HL-60 (cell line): ENCODE results near the gene POLN.

Experiments
- DNase-seq, 2 experiments: peaks; one replicate each; pipeline ENCODE4 v3.0.0-alpha.2; 2010 to 2020; ENCODE audit warnings: low read depth in 1 of 2, low spot score in 1 of 2
- H3K27ac ChIP-seq: fragments of 250-450 bp; sonication (Bioruptor Pico); replicated peaks from 2 replicates; pipeline ENCODE4 v1.5.1; 2020; ENCODE audit warnings: mild to moderate bottlenecking, moderate library complexity
- H3K27me3 ChIP-seq: fragments of 250-450 bp; sonication (Bioruptor Pico); 2 replicates; pipeline ENCODE4 v1.5.1; 2021; ENCODE audit warnings: mild to moderate bottlenecking, moderate library complexity; ENCODE audit not compliant: insufficient read depth, poor library complexity, severe bottlenecking
- H3K4me3 ChIP-seq: replicated peaks from 2 replicates; pipeline ENCODE4 v1.5.1; 2011; ENCODE audit warnings: mild to moderate bottlenecking, control low read depth, low read length; ENCODE audit not compliant: insufficient read depth
- GABPA ChIP-seq: IDR thresholded peaks from 2 replicates; pipeline ENCODE4 v1.6.1; 2012; ENCODE audit warnings: low read depth
- POLR2AphosphoS5 ChIP-seq: IDR thresholded peaks from 2 replicates; pipeline ENCODE4 v1.6.1; 2012; ENCODE audit warnings: low read depth
- SPI1 ChIP-seq: IDR thresholded peaks from 2 replicates; pipeline ENCODE4 v1.6.1; 2012; ENCODE audit warnings: low read depth, mild to moderate bottlenecking, borderline replicate concordance
- TF ChIP-seq, protein P1 (sequence below): IDR thresholded peaks from 2 replicates; pipeline ENCODE4 v1.6.1; 2012; ENCODE audit warnings: low read depth; ENCODE audit not compliant: insufficient replicate concordance
- TF ChIP-seq, protein P2 (sequence below): IDR thresholded peaks from one replicate; pipeline ENCODE4 v1.5.1; 2011; ENCODE audit warnings: low read length, control low read depth, inconsistent platforms; ENCODE audit not compliant: insufficient read depth

POLN gene

DNA sequence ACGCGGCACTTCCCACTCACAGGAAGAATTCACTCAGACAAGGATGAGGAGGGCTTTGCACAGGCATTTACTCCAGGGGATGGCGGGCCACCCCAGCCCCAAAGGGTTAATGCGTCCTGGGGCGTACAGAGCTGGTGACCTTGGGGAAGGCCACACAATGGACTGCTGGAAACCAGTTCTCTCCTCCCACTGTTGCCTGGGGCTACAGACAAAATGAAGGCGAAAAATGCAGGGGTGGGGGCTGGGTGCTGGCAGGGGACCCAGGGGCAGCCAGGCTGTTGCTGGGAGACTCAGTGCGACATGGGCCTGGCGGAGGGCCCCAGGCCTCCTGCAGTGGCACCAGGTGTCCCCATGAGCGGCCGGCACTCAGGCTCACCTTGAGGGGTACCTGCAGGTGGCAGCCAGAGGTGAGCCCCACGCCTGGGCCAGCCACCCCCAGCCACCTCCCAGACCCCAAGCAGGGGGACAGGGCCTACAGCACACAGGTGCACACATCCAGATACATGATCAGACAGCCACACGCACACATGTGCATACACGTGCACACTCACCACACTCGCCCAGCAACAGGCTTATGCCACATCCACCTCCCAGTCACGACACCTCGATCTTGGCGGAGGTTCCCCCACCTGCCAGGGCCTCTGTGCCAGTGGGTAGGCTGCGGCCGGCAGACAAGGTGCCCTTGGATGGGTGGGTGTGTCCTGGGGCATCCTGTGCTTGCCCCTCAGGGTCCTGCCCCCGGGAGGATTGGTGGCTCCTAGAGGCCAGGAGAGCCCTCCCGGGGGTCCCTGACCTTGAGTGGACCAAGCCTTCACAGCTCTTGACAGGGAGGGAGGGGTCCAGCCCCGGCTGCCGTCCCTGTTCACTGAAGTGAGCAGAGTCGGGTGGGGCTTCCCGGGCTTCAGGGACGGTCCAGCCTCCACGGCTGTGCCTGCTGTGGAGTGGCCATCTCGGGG lies 169.7 kb downstream of the POLN start:
- TF ChIP-seq GABPA = no peak
- TF ChIP-seq, protein P1, sequence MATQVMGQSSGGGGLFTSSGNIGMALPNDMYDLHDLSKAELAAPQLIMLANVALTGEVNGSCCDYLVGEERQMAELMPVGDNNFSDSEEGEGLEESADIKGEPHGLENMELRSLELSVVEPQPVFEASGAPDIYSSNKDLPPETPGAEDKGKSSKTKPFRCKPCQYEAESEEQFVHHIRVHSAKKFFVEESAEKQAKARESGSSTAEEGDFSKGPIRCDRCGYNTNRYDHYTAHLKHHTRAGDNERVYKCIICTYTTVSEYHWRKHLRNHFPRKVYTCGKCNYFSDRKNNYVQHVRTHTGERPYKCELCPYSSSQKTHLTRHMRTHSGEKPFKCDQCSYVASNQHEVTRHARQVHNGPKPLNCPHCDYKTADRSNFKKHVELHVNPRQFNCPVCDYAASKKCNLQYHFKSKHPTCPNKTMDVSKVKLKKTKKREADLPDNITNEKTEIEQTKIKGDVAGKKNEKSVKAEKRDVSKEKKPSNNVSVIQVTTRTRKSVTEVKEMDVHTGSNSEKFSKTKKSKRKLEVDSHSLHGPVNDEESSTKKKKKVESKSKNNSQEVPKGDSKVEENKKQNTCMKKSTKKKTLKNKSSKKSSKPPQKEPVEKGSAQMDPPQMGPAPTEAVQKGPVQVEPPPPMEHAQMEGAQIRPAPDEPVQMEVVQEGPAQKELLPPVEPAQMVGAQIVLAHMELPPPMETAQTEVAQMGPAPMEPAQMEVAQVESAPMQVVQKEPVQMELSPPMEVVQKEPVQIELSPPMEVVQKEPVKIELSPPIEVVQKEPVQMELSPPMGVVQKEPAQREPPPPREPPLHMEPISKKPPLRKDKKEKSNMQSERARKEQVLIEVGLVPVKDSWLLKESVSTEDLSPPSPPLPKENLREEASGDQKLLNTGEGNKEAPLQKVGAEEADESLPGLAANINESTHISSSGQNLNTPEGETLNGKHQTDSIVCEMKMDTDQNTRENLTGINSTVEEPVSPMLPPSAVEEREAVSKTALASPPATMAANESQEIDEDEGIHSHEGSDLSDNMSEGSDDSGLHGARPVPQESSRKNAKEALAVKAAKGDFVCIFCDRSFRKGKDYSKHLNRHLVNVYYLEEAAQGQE = no peak
- TF ChIP-seq, protein P2, sequence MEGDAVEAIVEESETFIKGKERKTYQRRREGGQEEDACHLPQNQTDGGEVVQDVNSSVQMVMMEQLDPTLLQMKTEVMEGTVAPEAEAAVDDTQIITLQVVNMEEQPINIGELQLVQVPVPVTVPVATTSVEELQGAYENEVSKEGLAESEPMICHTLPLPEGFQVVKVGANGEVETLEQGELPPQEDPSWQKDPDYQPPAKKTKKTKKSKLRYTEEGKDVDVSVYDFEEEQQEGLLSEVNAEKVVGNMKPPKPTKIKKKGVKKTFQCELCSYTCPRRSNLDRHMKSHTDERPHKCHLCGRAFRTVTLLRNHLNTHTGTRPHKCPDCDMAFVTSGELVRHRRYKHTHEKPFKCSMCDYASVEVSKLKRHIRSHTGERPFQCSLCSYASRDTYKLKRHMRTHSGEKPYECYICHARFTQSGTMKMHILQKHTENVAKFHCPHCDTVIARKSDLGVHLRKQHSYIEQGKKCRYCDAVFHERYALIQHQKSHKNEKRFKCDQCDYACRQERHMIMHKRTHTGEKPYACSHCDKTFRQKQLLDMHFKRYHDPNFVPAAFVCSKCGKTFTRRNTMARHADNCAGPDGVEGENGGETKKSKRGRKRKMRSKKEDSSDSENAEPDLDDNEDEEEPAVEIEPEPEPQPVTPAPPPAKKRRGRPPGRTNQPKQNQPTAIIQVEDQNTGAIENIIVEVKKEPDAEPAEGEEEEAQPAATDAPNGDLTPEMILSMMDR = no peak
- TF ChIP-seq POLR2AphosphoS5 = no peak
- no peak for TF ChIP-seq SPI1
- no peak overlapping the region for H3K4me3 ChIP-seq
- DNase-seq = no peak
- no peaks in the 10 kb centered on the region for H3K27me3 ChIP-seq
- no peak overlapping the region for H3K27ac ChIP-seq

DNA sequence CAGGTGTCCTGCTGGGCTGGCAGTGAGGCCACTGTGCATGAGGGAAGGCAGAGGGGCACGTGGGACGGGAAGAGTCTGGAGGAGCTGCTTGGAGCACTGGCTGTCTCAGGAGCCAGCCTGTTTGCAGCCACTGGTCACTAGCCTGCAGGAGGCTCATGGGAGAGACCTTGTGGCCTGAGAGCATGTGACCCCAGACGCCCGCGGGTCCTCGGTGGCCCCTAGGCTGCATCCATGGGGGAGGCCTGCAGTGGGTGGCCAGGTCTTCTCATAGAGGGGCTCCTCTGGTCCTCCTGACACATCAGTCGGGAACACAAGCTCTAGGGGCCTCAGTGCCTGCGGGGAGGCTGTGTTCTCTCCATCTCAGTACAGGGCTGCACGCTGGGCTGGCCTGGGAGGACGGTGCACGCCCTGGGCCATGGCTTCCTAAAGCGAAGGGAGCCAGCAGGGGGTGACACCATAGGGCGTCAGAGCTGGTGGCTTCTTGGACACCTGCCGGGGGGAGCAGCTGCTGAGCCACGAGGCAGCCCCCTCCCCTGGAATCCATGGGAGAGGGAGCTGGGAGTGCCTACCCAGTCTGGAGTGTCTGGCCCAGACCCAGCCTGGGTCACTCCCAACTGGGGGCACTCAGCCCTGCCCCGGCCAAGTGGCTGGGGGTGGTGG lies 170.5 kb downstream of the POLN start:
- DNase-seq = no peak
- TF ChIP-seq, protein P2 = no peak
- TF ChIP-seq, protein P1 = no peak
- TF ChIP-seq POLR2AphosphoS5 = no peak
- no peak for TF ChIP-seq SPI1
- no peak for TF ChIP-seq GABPA
- H3K4me3 ChIP-seq = no peak overlapping the region
- no peaks in the 10 kb centered on the region for H3K27me3 ChIP-seq
- H3K27ac ChIP-seq = no peak overlapping the region

DNA sequence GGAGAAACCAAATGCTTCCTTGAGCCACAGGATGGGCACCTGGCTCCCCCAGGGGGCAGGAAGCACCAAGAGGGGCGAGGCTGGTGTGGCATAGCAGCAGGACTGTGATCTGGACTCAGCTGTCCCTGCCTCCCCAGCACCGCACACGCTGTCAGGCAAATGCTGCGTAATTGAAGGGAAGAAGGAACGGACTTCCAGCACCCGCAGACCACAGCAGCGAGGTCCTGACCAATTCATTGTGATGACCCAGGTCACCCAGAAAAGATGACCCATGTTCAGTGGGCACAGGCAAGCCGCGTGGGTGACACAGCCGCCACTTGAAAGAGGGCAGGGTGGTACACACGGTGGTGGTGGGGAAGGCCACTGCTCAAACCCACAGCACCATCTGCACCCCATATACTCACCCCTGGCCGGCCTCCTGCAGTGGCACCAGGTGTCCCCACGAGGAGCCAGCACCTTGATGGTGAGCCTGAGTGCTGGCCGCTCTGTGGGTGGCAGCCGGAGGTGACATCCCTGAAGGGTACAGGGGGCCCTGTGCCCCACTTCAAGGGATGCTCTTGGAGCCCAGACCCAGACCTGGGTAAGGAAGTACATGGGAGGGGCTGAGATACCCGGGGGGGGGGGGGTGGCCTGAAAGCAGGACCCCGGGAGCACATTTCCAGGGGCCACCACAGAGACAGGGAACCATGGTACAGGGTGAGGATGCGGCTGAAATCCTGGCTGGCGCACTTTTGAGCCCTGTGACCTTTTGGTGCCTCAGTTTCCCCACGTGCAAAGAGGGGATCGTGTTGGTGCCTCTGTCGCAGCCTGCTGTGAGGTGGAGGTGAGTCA lies 171.3 kb downstream of the POLN start:
- H3K27me3 ChIP-seq = no peaks in the 10 kb centered on the region
- H3K4me3 ChIP-seq = no peak overlapping the region
- no peak for DNase-seq
- H3K27ac ChIP-seq = no peak overlapping the region
- TF ChIP-seq SPI1 = no peak
- TF ChIP-seq POLR2AphosphoS5 = no peak
- TF ChIP-seq GABPA = no peak
- TF ChIP-seq, protein P2 = no peak
- TF ChIP-seq, protein P1 = no peak
